Heart right ventricle (tissue), 16 donors: ENCODE data around the gene PRSS48. TPM values are rescaled to one million over a fixed set of nuclear protein-coding genes. Genes with fewer than 3 reads are reported as not detected.

Experiments used
- ATAC-seq, 8 donors: fragments of 200-7000 bp; cut with Tn5 transposase; one replicate each; pipeline ENCODE4 v1.9.1; 2020; ENCODE audit warnings: mild to moderate bottlenecking in 8 of 8, moderate library complexity in 8 of 8, moderate number of reproducible peaks in 1 of 8
- DNase-seq, 2 donors: peaks; one replicate each; pipeline ENCODE4 v3.0.0-alpha.2; 2020
- H3K27ac ChIP-seq, 10 donors: fragments of 200-600 bp; sonication (generic) in 2 of 10; one replicate each; pipeline versions ENCODE4 v1.5.0 to v1.8.0; 2020 to 2022; ENCODE audit warnings: mild to moderate bottlenecking in 3 of 10
- H3K27me3 ChIP-seq, 7 donors: fragments of 200-600 bp; one replicate each; pipeline ENCODE4 v1.8.0; 2021 to 2022; ENCODE audit warnings: mild to moderate bottlenecking in 2 of 7
- H3K36me3 ChIP-seq, 9 donors: fragments of 200-600 bp; sonication (generic) in 1 of 9; one replicate each; pipeline versions ENCODE4 v1.5.0 to v1.8.0; 2020 to 2022; ENCODE audit warnings: mild to moderate bottlenecking in 2 of 9
- H3K4me1 ChIP-seq, 9 donors: fragments of 200-600 bp; sonication (generic) in 1 of 9; one replicate each; pipeline versions ENCODE4 v1.5.0 to v1.8.0; 2020 to 2022; ENCODE audit warnings: mild to moderate bottlenecking in 4 of 9
- H3K4me3 ChIP-seq, 10 donors: fragments of 200-600 bp; sonication (generic) in 2 of 10; one replicate each; pipeline versions ENCODE4 v1.5.0 to v1.8.0; 2020 to 2022; ENCODE audit warnings: mild to moderate bottlenecking in 7 of 10, moderate library complexity in 2 of 10
- H3K9me3 ChIP-seq, 11 donors: fragments of 200-600 bp in 10 of 11; sonication (generic) in 2 of 11; one replicate each; pipeline versions ENCODE4 v1.5.0 to v1.8.0; 2013 to 2022; ENCODE audit warnings: mild to moderate bottlenecking in 2 of 11, control low read depth in 1 of 11, moderate library complexity in 1 of 11
- WGBS, 2 donors: extraction: QIAGEN DNeasy Blood & Tissue Kit; methylation state at CpG; one replicate each; pipeline ENCODE4 v1.1.7; 2013; ENCODE audit warnings: inconsistent platforms in 1 of 2; 5-methylcytosine and 5-hydroxymethylcytosine counted together
- intact Hi-C, 10 donors: fragments of 100-400 bp; cut with DNase I; formaldehyde crosslinking; loops; one replicate each; pipeline versions ENCODE4 v1.11.1 to v1.14.2; 2022
- polyA plus RNA-seq, 2 donors: library from polyadenylated mRNA; stranded (reverse); fragments of 200-250 nt; gene quantifications; one replicate each; pipeline ENCODE4 v1.2.3, GENCODE V29; 2013
- total RNA-seq, 10 donors: library from RNA; stranded (reverse); fragmentation: NEBNext Ultra II Directional in 3 of 10; extraction: Animal tissue kit (Norgen Biotek cat#: 25700) in 3 of 10; gene quantifications; one replicate each; pipeline versions ENCODE4 v1.2.1 to v1.2.4, GENCODE V29; 2021 to 2023
- TF ChIP-seq, protein P1 (sequence below), 9 donors: fragments of 200-600 bp; sonication (generic) in 2 of 9; IDR thresholded peaks; one replicate each; pipeline versions ENCODE4 v1.5.0 to v1.8.0; 2021 to 2022; ENCODE audit warnings: antibody characterized with exemption in 9 of 9, mild to moderate bottlenecking in 5 of 9, moderate library complexity in 1 of 9
- donor health status: Arrhythmogenic right ventricular cardiomyopathy.
- donor health status: ischemic (EF 13 %, LVEDD 7.1; RV severe dilation, severe dysfunction).
- donor health status: healthy with polysubstance abuse.
- donor health status: DM: no; HTN: yes; CAD: no.
- donor health status: DM: no; HTN: no; CAD: no.
- donor health status: ischemic (EF 25% LVEDD 6.9; RV normal size, moderate dysfunction).
- donor health status: ischemic (EF 25% LVEDD 5.7; RV mildly dilated, moderate dysfunction).
- donor health status: healthy.
- donor health status: DM: yes; HTN: yes; CAD: no.
- donor health status: Ischemic cardiomyopathy.
- donor health status: ischemic (EF 35%, LVEDD 5.7; RV mildly dilated, moderate dysfunction).
- donor health status: nonischemic (EF 11% LVEDD 7.7; RV severe dilation, severe dysfunction).
- donor health status: DM: yes; HTN: yes; CAD: no.
- donor health status: PGD.
- donor health status: ischemic (EF 29% LVEDD 5.4; RV normal size, mild dysfunction).
- donor health status: nonischemic (EF 23%, LVEDD 6.1; RV moderate dilation, normal function).

The PRSS48 gene
- total and polyA plus RNA-seq, 12 donors = not detected

DNA sequence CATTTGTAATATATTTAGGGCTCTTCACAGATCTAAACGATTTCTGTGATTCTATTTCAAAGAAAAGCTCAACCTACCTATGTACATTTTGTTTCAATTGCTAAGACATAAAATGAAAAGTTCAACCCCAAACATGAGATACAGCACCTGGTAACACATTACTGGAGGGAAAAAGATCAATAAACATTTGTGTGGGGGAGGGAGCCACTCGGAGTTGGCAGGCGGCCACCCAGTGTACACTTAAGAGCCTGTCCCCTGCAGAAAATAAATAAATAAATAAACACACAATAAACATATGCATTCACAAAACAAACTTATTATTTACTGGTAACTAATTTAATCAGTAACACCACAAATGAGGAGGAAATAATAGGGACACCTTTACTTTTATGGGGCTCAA lies 19.3 kb downstream of the PRSS48 start:
- H3K36me3 ChIP-seq = no peaks in the 10 kb centered on the region
- H3K27ac ChIP-seq = peak overlapping the region in 9 of 10 donors; percentile 22 to 84 (median 66)
- ATAC-seq (no peak), DNase-seq (no peak)
- TF ChIP-seq, protein P1, sequence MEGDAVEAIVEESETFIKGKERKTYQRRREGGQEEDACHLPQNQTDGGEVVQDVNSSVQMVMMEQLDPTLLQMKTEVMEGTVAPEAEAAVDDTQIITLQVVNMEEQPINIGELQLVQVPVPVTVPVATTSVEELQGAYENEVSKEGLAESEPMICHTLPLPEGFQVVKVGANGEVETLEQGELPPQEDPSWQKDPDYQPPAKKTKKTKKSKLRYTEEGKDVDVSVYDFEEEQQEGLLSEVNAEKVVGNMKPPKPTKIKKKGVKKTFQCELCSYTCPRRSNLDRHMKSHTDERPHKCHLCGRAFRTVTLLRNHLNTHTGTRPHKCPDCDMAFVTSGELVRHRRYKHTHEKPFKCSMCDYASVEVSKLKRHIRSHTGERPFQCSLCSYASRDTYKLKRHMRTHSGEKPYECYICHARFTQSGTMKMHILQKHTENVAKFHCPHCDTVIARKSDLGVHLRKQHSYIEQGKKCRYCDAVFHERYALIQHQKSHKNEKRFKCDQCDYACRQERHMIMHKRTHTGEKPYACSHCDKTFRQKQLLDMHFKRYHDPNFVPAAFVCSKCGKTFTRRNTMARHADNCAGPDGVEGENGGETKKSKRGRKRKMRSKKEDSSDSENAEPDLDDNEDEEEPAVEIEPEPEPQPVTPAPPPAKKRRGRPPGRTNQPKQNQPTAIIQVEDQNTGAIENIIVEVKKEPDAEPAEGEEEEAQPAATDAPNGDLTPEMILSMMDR (IDR thresholded peaks at IDR 0.05) = no peak
- H3K4me1 ChIP-seq = peaks cover 0 to 56% (median 30%) of the 10 kb centered on the region in 9 donors
- no peaks in the 10 kb centered on the region for H3K9me3 ChIP-seq
- intact Hi-C loops = no loop called here
- no peak overlapping the region for H3K4me3 ChIP-seq
- no peaks in the 10 kb centered on the region for H3K27me3 ChIP-seq
- 81% methylated on average over 3 of the region's 3 CpGs for WGBS, 2 donors

GRCh38 chr4:151297170-151297569 lies 20.2 kb downstream of the PRSS48 start:
- Histone ChIP-seq H3K4me1 (peaks cover 0 to 56% (median 27%) of the 10 kb centered on the region in 9 donors), H3K9me3 (no peaks in the 10 kb centered on the region), H3K27me3 (no peaks in the 10 kb centered on the region), H3K4me3 (no peak overlapping the region), H3K27ac (peak overlapping the region; percentile 21 to 84 (median 64)), H3K36me3 (no peaks in the 10 kb centered on the region)
- TF ChIP-seq, protein P1 (IDR thresholded peaks at IDR 0.05) = no peak
- ATAC-seq (peak in 7 of 8 donors; percentile 45 to 91 (median 81)), DNase-seq (no peak)
- intact Hi-C loops = no loop called here

GRCh38 chr4:151302432-151302831 lies 25.5 kb downstream of the PRSS48 start:
- TF ChIP-seq, protein P1 (IDR thresholded peaks at IDR 0.05) = no peak
- DNase-seq (no peak), ATAC-seq (no peak)
- no peaks in the 10 kb centered on the region for H3K27me3 ChIP-seq
- peaks cover 0 to 3% (median 0%) of the 10 kb centered on the region in 11 donors for H3K9me3 ChIP-seq
- WGBS, 2 donors = 84 to 86% methylated on average over 4 of the region's 4 CpGs
- H3K36me3 ChIP-seq = no peaks in the 10 kb centered on the region
- no peak overlapping the region for H3K27ac ChIP-seq
- no peak overlapping the region for H3K4me3 ChIP-seq
- intact Hi-C loops = no loop called here
- peaks cover 0 to 49% (median 34%) of the 10 kb centered on the region in 9 donors for H3K4me1 ChIP-seq

DNA sequence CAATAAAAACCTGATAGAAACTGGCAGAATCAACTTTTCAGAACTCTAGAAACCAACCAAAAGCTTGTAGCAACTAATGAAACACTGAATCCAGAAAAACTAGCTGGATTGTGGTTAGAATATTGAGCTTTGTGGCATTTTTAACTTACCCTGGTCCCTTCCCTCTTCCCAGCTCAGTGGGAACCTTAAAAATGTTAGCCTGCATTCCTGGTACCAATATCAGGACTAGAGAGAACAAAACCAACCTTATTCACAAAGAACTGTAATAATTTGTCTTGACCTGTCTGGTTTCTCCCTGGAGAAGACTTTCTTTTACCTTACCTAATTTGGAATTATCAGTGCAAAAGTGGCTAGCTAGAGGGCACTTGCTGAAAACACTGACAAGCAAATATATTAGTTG lies 27.3 kb downstream of the PRSS48 start:
- no peak for DNase-seq
- H3K9me3 ChIP-seq = peaks cover 0 to 3% (median 0%) of the 10 kb centered on the region in 11 donors
- H3K27me3 ChIP-seq = no peaks in the 10 kb centered on the region
- intact Hi-C loops = no loop called here
- peak in 1 of 8 donors; percentile 15 for ATAC-seq
- TF ChIP-seq, protein P1 (IDR thresholded peaks at IDR 0.05) = no peak
- H3K4me3 ChIP-seq = no peak overlapping the region
- peaks cover 0 to 8% (median 0%) of the 10 kb centered on the region in 9 donors for H3K36me3 ChIP-seq
- peak overlapping the region in 7 of 10 donors; percentile 8 to 44 (median 23) for H3K27ac ChIP-seq
- H3K4me1 ChIP-seq = peaks cover 0 to 40% (median 28%) of the 10 kb centered on the region in 9 donors
